Lower leg skin (tissue), 4 donors: ENCODE measurements around the gene NFATC4. TPM values are rescaled to one million over a fixed set of nuclear protein-coding genes. Genes with fewer than 3 reads are reported as not detected.

Experiments
- DNase-seq, 2 donors: peaks; one replicate each; pipeline ENCODE4 v3.0.0-alpha.2; 2019; ENCODE audit warnings: low spot score in 2 of 2
- H3K4me3 ChIP-seq: fragments of 200-600 bp; sonication (generic); 2 replicates; pipeline ENCODE4 v1.5.1; 2017; ENCODE audit warnings: mild to moderate bottlenecking, low read depth; ENCODE audit not compliant: poor library complexity, severe bottlenecking
- CTCF ChIP-seq, 3 donors: fragments of 450-650 bp; IDR thresholded peaks; one replicate each; pipeline ENCODE4 v1.5.1; 2016; ENCODE audit warnings: antibody characterized with exemption in 3 of 3, mild to moderate bottlenecking in 3 of 3, moderate library complexity in 2 of 3
- POLR2A ChIP-seq, 2 donors: fragments of 450-650 bp; IDR thresholded peaks; one replicate each; pipeline ENCODE4 v1.6.1; 2016 to 2017; ENCODE audit warnings: antibody characterized with exemption in 2 of 2, mild to moderate bottlenecking in 1 of 2, moderate library complexity in 1 of 2
- WGBS, 2 donors: methylation state at CpG; one replicate each; pipeline ENCODE4 v1.1.5; 2018; 5-methylcytosine and 5-hydroxymethylcytosine counted together
- intact Hi-C: fragments of 100-400 bp; cut with DNase I; formaldehyde crosslinking; loops from one replicate; pipeline ENCODE4 v1.15.0; 2023; ENCODE audit warnings: low total_unique reads
- total RNA-seq, 4 donors: library from RNA; depleted of rRNA; stranded (reverse); fragments of >200 nt; gene quantifications; one replicate each; pipeline ENCODE4 v1.1.0, GENCODE V29; 2016

NFATC4 gene
- total RNA-seq, 4 donors from 2014 or later = 8.3 to 26.1 (median 14.0) TPM

GRCh38 chr14:24409192-24409591, 41.2 kb downstream of the NFATC4 start:
- WGBS, 2 donors = 82 to 89% methylated on average over 6 of the region's 6 CpGs
- intact Hi-C loops = no loop called here
- DNase-seq = peak in 1 of 2 donors; percentile 69
- TF ChIP-seq CTCF (IDR thresholded peaks at IDR 0.05) (no peak), POLR2A (IDR thresholded peaks at IDR 0.05) (no peak)
- H3K4me3 ChIP-seq = no peak overlapping the region

- intact Hi-C loops = no loop called here
- H3K4me3 ChIP-seq = no peak overlapping the region
- DNase-seq = peak in 1 of 2 donors; percentile 82
- TF ChIP-seq CTCF (IDR thresholded peaks at IDR 0.05) = no peak
- TF ChIP-seq POLR2A (IDR thresholded peaks at IDR 0.05) = no peak
- WGBS, 2 donors = 95% methylated on average over 10 of the region's 10 CpGs
Measured at GRCh38 chr14:24409956-24410355, 42.0 kb downstream of the NFATC4 start.

GRCh38 chr14:24411443-24412389, 43.7 kb downstream of the NFATC4 start:
- no peak overlapping the region for H3K4me3 ChIP-seq
- 62 to 75% methylated on average over 16 of the region's 16 CpGs for WGBS, 2 donors
- TF ChIP-seq POLR2A (IDR thresholded peaks at IDR 0.05) = no peak
- TF ChIP-seq CTCF (IDR thresholded peaks at IDR 0.05) = no peak
- intact Hi-C loops = no loop called here
- peak in 1 of 2 donors; percentile 84 for DNase-seq

- intact Hi-C loops = no loop called here
- DNase-seq = peak in 1 of 2 donors; percentile 14
- H3K4me3 ChIP-seq = no peak overlapping the region
- 100% methylated on average over 1 of the region's 1 CpG for WGBS, 2 donors
- no peak for TF ChIP-seq CTCF (IDR thresholded peaks at IDR 0.05)
- no peak for TF ChIP-seq POLR2A (IDR thresholded peaks at IDR 0.05)
Measured at GRCh38 chr14:24414077-24414476, 46.1 kb downstream of the NFATC4 start.

- TF ChIP-seq CTCF (IDR thresholded peaks at IDR 0.05) (no peak), POLR2A (IDR thresholded peaks at IDR 0.05) (no peak)
- intact Hi-C loops = no loop called here
- DNase-seq = peak in 1 of 2 donors; percentile 83
- WGBS, 2 donors = 85 to 86% methylated on average over 9 to 15 of the region's 15 CpGs
- no peak overlapping the region for H3K4me3 ChIP-seq
Measured at GRCh38 chr14:24414732-24415420, 46.9 kb downstream of the NFATC4 start.
